IPS DF 6.9 (cell line): Measurements from ENCODE around the gene MCRIP1.

Experiments
- DNase-seq: peaks from one replicate; pipeline ENCODE4 v3.0.0-alpha.2; 2013; ENCODE audit warnings: low read depth, low spot score
- H3K27ac ChIP-seq: one replicate; pipeline ENCODE4 v1.5.1; 2013; ENCODE audit warnings: low read length, control low read depth
- H3K27me3 ChIP-seq: 2 replicates; pipeline ENCODE4 v1.6.1; 2013; ENCODE audit warnings: mild to moderate bottlenecking, low read length; ENCODE audit not compliant: control insufficient read depth, insufficient read depth
- H3K36me3 ChIP-seq: 2 replicates; pipeline ENCODE4 v1.6.1; 2013; ENCODE audit warnings: low read length; ENCODE audit not compliant: control insufficient read depth, insufficient read depth
- H3K4me1 ChIP-seq: 2 replicates; pipeline ENCODE4 v1.6.1; 2013; ENCODE audit warnings: low read length; ENCODE audit not compliant: control insufficient read depth, insufficient read depth
- H3K4me3 ChIP-seq: 2 replicates; pipeline ENCODE4 v1.5.1; 2013; ENCODE audit warnings: mild to moderate bottlenecking, low read length
- H3K9me3 ChIP-seq: 2 replicates; pipeline ENCODE4 v1.6.1; 2013; ENCODE audit warnings: low read length, inconsistent platforms; ENCODE audit not compliant: control insufficient read depth, insufficient read depth
- WGBS: extraction: QIAGEN DNeasy Blood & Tissue Kit; methylation state at CpG from one replicate; pipeline ENCODE4 v1.1.7; 2013; ENCODE audit warnings: mixed read lengths, missing lambda C conversion rate; ENCODE audit not compliant: insufficient read length, insufficient coverage; 5-methylcytosine and 5-hydroxymethylcytosine counted together

MCRIP1 gene

GRCh38 chr17:81859906-81860755 is 27.0 kb upstream of the MCRIP1 start, which contains the start of gene P4HB:
P4HB (minus strand) TSS chr17:81860535; CDS start chr17:81860471, 64 bp downstream.
- DNase-seq = no peak
- no peaks in the 10 kb centered on the region for H3K27me3 ChIP-seq
- no peaks in the 10 kb centered on the region for H3K9me3 ChIP-seq
- H3K36me3 ChIP-seq = peaks cover 11% of the 10 kb centered on the region
- no CpG with 5 or more reads among the region's 95 CpGs for WGBS
- peak within 1 kb of the TSS; percentile 81 for H3K4me3 ChIP-seq
- H3K27ac ChIP-seq = no peak within 1 kb of the TSS
- no peaks in the 10 kb centered on the region for H3K4me1 ChIP-seq

- Histone ChIP-seq H3K36me3 (peaks cover 16% of the 10 kb centered on the region), H3K27ac (no peak overlapping the region), H3K27me3 (no peaks in the 10 kb centered on the region), H3K9me3 (no peaks in the 10 kb centered on the region), H3K4me3 (peak overlapping the region; percentile 79; the same call in 1 of the 2 replicates), H3K4me1 (no peaks in the 10 kb centered on the region)
- WGBS = no CpG with 5 or more reads among the region's 23 CpGs
- no peak for DNase-seq
Observed at GRCh38 chr17:81858967-81859905, 26.1 kb upstream of the MCRIP1 start.

GRCh38 chr17:81858170-81858966 is 25.3 kb upstream of the MCRIP1 start:
- Histone ChIP-seq H3K4me3 (no peak overlapping the region), H3K27me3 (no peaks in the 10 kb centered on the region), H3K4me1 (no peaks in the 10 kb centered on the region), H3K9me3 (no peaks in the 10 kb centered on the region), H3K36me3 (peaks cover 23% of the 10 kb centered on the region), H3K27ac (no peak overlapping the region)
- DNase-seq = no peak
- WGBS = no CpG with 5 or more reads among the region's 30 CpGs

GRCh38 chr17:81854974-81855774 is 22.1 kb upstream of the MCRIP1 start:
- Histone ChIP-seq H3K4me1 (no peaks in the 10 kb centered on the region), H3K36me3 (peaks cover 39% of the 10 kb centered on the region), H3K9me3 (no peaks in the 10 kb centered on the region), H3K27ac (no peak overlapping the region), H3K27me3 (no peaks in the 10 kb centered on the region), H3K4me3 (no peak overlapping the region)
- WGBS = no CpG with 5 or more reads among the region's 29 CpGs
- DNase-seq = no peak

- no peaks in the 10 kb centered on the region for H3K27me3 ChIP-seq
- no peak for DNase-seq
- H3K27ac ChIP-seq = no peak overlapping the region
- no peaks in the 10 kb centered on the region for H3K9me3 ChIP-seq
- H3K4me1 ChIP-seq = no peaks in the 10 kb centered on the region
- H3K4me3 ChIP-seq = no peak overlapping the region
- no CpG with 5 or more reads among the region's 12 CpGs for WGBS
- H3K36me3 ChIP-seq = peaks cover 35% of the 10 kb centered on the region
Observed at GRCh38 chr17:81852237-81852636, 19.1 kb upstream of the MCRIP1 start.

- WGBS = no CpG with 5 or more reads among the region's 16 CpGs
- Histone ChIP-seq H3K27me3 (no peaks in the 10 kb centered on the region), H3K27ac (no peak overlapping the region), H3K4me1 (no peaks in the 10 kb centered on the region), H3K4me3 (no peak overlapping the region), H3K36me3 (peaks cover 43% of the 10 kb centered on the region), H3K9me3 (no peaks in the 10 kb centered on the region)
- DNase-seq = no peak
Observed at GRCh38 chr17:81851423-81851822, 18.3 kb upstream of the MCRIP1 start.

- Histone ChIP-seq H3K4me3 (no peak overlapping the region), H3K9me3 (no peaks in the 10 kb centered on the region), H3K36me3 (peaks cover 54% of the 10 kb centered on the region), H3K27ac (no peak overlapping the region), H3K4me1 (no peaks in the 10 kb centered on the region), H3K27me3 (no peaks in the 10 kb centered on the region)
- WGBS = no CpG with 5 or more reads among the region's 12 CpGs
- no peak for DNase-seq
Observed at GRCh38 chr17:81849457-81849856, 16.4 kb upstream of the MCRIP1 start.

GRCh38 chr17:81846743-81847689 is 13.9 kb upstream of the MCRIP1 start:
- Histone ChIP-seq H3K9me3 (no peaks in the 10 kb centered on the region), H3K4me3 (no peak overlapping the region), H3K4me1 (no peaks in the 10 kb centered on the region), H3K27me3 (no peaks in the 10 kb centered on the region), H3K27ac (no peak overlapping the region), H3K36me3 (peaks cover 54% of the 10 kb centered on the region)
- no CpG with 5 or more reads among the region's 24 CpGs for WGBS
- DNase-seq = no peak
